ENCODE measurements around the gene ZFP36. TPM values are rescaled to one million over a fixed set of nuclear protein-coding genes. Genes with fewer than 3 reads are reported as not detected.
A peak's percentile ranks its signal among the peaks of the same experiment; 100 is the strongest.

The ZFP36 gene
- total RNA-seq, 3 donors from 2014 or later (not counting 1 experiment from before 2014, with no cell fraction given): 1,232 to 2,074 (median 1,769) TPM

DNA sequence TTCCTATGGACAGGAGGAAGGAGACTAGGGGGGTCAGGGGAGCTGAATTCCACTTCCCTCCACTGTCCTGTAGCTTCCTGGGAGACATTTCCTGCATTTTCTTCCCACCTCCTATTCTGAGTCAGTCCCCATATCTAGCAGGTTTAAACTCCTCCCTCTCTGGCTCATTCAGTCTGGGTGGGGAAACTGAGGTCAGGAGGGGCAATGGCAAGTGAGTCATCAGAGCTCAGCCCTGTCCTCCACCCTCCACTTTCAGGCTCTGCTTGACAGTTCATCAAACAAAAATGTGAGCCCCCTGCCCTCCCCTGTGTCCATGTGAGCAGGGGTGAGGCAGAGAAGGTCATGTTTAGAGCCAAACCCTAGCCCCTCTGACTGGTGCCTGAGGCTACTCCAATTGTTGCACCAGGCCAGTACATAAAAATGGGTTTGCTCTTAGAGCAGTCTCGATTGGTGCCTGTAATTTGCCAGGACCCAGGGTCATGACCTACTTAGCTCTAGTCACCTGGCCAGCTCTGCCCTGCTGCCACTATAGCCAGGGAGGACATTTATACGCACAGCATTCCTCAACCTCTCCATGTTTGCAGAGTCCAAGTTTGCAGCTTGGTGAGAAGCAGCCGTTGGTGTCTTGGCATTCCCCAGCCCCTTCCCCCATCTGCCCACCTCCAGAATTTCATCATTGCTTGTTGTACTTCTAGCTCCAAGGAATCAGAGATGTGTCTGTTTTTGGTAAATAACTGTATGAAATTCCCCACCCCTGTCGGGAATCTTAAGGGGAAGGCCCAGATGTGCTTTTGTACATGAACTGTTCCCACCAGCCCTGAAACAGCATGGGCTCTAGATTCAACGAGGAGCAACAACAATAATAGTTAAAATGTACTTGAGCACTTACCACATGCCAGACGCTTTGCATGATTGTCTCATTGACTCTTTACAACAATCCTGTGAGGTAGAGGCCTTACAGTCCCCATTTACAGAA lies 43.7 kb upstream of the ZFP36 start:
- H3K27ac Mint-ChIP-seq: no peak overlapping the region
- DNase-seq (no peak), ATAC-seq (no peak)
- WGBS (ENCODE audit: insufficient coverage): 93% methylated on average over 6 of the region's 6 CpGs
- intact Hi-C loops (cut with micrococcal nuclease): no loop called here
- no peak for TF ChIP-seq CTCF (IDR thresholded peaks at IDR 0.05)
- Histone ChIP-seq H3K27me3 (ENCODE audit: control insufficient read depth, insufficient read depth, low read length) (no peaks in the 10 kb centered on the region), H3K36me3 (ENCODE audit: control insufficient read depth, insufficient read depth, low read length) (peaks cover 45% of the 10 kb centered on the region), H3K4me1 (ENCODE audit: control insufficient read depth, insufficient read depth, low read length) (peaks cover 6% of the 10 kb centered on the region), H3K9me3 (ENCODE audit: control insufficient read depth, insufficient read depth, low read length) (no peaks in the 10 kb centered on the region), H3K4me3 (ENCODE audit: low read length) (no peak overlapping the region), H3K27ac (ENCODE audit: low read length) (peak overlapping the region; percentile 75)
- H3K4me1 Mint-ChIP-seq: peaks cover 0 to 5% of the 10 kb centered on the region in 2 donors
- H3K36me3 Mint-ChIP-seq: no peaks in the 10 kb centered on the region
- H3K4me3 Mint-ChIP-seq: no peak overlapping the region
- H3K9me3 Mint-ChIP-seq: no peaks in the 10 kb centered on the region
- H3K27me3 Mint-ChIP-seq (ENCODE audit: low read depth in 2 of 2): no peaks in the 10 kb centered on the region

DNA sequence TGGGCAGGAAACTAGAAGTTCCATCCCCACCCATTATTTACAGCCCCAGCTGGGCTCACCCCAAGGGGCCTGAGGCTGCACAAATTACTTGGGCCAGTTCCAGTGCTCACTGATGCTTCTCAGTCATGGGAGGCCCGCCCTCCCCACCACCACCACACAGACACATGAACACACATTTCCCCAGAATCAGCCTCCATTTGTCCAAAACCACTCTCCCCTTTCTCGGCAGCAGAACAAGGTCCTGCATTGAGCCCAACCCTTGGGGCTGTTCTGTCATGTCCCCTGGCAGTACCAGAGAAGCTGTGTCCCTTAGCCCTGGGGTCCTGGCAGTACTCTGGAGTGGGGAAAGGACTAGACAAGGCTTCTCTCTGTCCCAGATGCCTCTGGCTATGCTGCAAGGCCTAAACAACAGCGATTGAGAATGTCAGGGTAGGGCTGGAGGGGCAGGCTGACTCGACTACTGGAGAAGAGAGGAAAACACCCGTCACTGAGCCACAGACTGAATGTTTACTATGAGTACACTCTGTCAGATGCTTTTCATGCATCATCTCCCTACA lies 42.7 kb upstream of the ZFP36 start:
- Mint-ChIP-seq H3K9me3 (no peaks in the 10 kb centered on the region), H3K36me3 (no peaks in the 10 kb centered on the region), H3K4me1 (peaks cover 0 to 9% of the 10 kb centered on the region in 2 donors), H3K27me3 (ENCODE audit: low read depth in 2 of 2) (no peaks in the 10 kb centered on the region), H3K4me3 (no peak overlapping the region), H3K27ac (no peak overlapping the region)
- intact Hi-C loops (cut with micrococcal nuclease): no loop called here
- DNase-seq: no peak
- H3K9me3 ChIP-seq (ENCODE audit: control insufficient read depth, insufficient read depth, low read length): no peaks in the 10 kb centered on the region
- H3K27ac ChIP-seq (ENCODE audit: low read length): peak overlapping the region; percentile 75
- no peak for TF ChIP-seq CTCF (IDR thresholded peaks at IDR 0.05)
- no peak for ATAC-seq
- H3K36me3 ChIP-seq (ENCODE audit: control insufficient read depth, insufficient read depth, low read length): peaks cover 40% of the 10 kb centered on the region
- peaks cover 6% of the 10 kb centered on the region for H3K4me1 ChIP-seq (ENCODE audit: control insufficient read depth, insufficient read depth, low read length)
- no peak overlapping the region for H3K4me3 ChIP-seq (ENCODE audit: low read length)
- H3K27me3 ChIP-seq (ENCODE audit: control insufficient read depth, insufficient read depth, low read length): no peaks in the 10 kb centered on the region
- WGBS (ENCODE audit: insufficient coverage): 87% methylated on average over 4 of the region's 5 CpGs

GRCh38 chr19:39365531-39365930 lies 41.1 kb upstream of the ZFP36 start:
- H3K27ac Mint-ChIP-seq: no peak overlapping the region

More at GRCh38 chr19:39365531-39365930, 41.1 kb upstream of the ZFP36 start:
- ATAC-seq (no peak), DNase-seq (no peak)
- Histone ChIP-seq H3K27ac (ENCODE audit: low read length) (no peak overlapping the region), H3K27me3 (ENCODE audit: control insufficient read depth, insufficient read depth, low read length) (no peaks in the 10 kb centered on the region), H3K4me3 (ENCODE audit: low read length) (no peak overlapping the region), H3K36me3 (ENCODE audit: control insufficient read depth, insufficient read depth, low read length) (peaks cover 40% of the 10 kb centered on the region), H3K4me1 (ENCODE audit: control insufficient read depth, insufficient read depth, low read length) (peaks cover 6% of the 10 kb centered on the region), H3K9me3 (ENCODE audit: control insufficient read depth, insufficient read depth, low read length) (no peaks in the 10 kb centered on the region)
- H3K9me3 Mint-ChIP-seq: no peaks in the 10 kb centered on the region
- intact Hi-C loops (cut with micrococcal nuclease): no loop called here
- no peaks in the 10 kb centered on the region for H3K36me3 Mint-ChIP-seq
- TF ChIP-seq CTCF (IDR thresholded peaks at IDR 0.05): no peak
- peaks cover 0 to 9% of the 10 kb centered on the region in 2 donors for H3K4me1 Mint-ChIP-seq
- 100% methylated on average over 1 of the region's 1 CpG for WGBS (ENCODE audit: insufficient coverage)
- H3K27me3 Mint-ChIP-seq (ENCODE audit: low read depth in 2 of 2): no peaks in the 10 kb centered on the region
- H3K4me3 Mint-ChIP-seq: no peak overlapping the region
